NCI-H345 (cell line): ENCODE measurements around the gene KDELR3.

Experiments used
- DNase-seq: peaks from one replicate; lab custom pipeline; 2025; lab: John Stamatoyannopoulos, UW

KDELR3 gene

GRCh38 chr22:38519453-38520250 lies 51.8 kb downstream of the KDELR3 start:
- DNase-seq, result no peak

- no peak for DNase-seq
These were observed 55.1 kb downstream of the KDELR3 start for GRCh38 chr22:38523029-38523428.

GRCh38 chr22:38523479-38523878 lies 55.6 kb downstream of the KDELR3 start:
- DNase-seq, result no peak

- no peak for DNase-seq
These were observed 56.5 kb downstream of the KDELR3 start for GRCh38 chr22:38524429-38524828.

GRCh38 chr22:38531251-38531938 lies 63.5 kb downstream of the KDELR3 start:
- DNase-seq, result no peak
